AG09309 (cell line): Measurements from ENCODE around the gene STK32C.

ENCODE experiments used
- DNase-seq: peaks from one replicate; pipeline ENCODE4 v3.0.0-alpha.2; 2010; ENCODE audit warnings: low read depth
- H3K4me3 ChIP-seq: 2 replicates; pipeline ENCODE4 v1.5.1; 2011; ENCODE audit warnings: mild to moderate bottlenecking, low read depth, low read length, moderate library complexity; ENCODE audit not compliant: control insufficient read depth
- CTCF ChIP-seq: IDR thresholded peaks from 2 replicates; pipeline ENCODE4 v1.5.1; 2011; ENCODE audit warnings: mild to moderate bottlenecking, low read depth, low read length, inconsistent platforms; ENCODE audit not compliant: insufficient read depth, control insufficient read depth; ENCODE audit errors: missing control alignments

Gene STK32C

DNA sequence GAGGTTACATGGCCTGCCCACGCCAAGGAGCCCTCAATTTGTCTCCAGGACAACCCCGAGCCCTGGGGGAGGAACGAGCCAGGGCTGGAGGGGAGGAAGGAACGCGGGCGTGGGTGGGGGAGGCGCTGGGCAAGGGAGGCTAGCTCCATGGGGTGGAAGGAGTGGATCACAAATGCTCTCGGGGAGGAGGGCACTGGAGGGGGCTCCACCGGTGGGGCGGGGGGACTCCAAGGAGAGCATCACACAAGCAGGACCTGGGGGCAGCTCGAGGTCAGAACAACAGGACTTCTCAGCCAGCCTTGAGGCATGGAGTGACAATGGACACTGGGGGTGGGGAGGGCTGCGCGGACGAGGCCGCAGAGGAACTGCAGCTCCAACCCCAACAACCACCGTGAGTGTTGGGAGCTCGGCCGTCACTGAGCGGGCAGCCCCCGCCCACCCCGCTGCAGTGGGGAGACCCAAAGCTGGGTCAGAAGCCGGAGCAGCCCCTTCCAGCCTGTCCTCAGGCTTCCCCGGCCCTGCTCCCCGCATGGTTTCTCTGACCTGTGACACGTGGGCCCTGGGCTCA, 41.1 kb downstream of the STK32C start:
- no peak for DNase-seq
- no peak overlapping the region for H3K4me3 ChIP-seq
- no peak for TF ChIP-seq CTCF

DNA sequence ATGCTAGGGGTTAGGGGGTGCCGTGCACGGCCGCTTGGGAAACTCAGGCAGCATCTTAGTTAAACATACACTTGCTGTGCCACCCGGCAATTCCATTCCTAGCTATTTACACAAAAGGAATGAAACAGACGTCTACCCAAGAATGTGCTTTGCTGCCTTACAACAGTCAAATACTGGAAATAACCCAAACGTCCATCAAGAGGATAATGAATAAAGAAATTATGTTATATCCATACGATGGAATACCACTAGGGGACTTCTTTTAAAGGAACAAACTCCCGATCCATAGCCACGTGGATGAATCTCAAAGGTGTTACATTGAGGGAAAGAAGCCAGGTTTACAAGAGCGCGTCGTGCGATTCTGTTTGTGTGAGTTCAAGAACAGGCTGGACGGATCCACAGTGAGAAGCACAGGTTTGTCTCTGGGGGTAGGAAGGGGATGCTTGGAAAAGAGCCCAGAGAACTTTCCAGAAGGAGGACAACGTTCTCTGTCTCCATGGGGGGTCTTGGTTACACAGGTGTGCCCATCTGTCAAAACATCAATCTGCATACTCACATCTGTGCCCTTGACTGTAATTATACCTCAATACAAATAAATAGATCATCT, 41.8 kb downstream of the STK32C start:
- DNase-seq = no peak
- H3K4me3 ChIP-seq = no peak overlapping the region
- TF ChIP-seq CTCF = no peak

GRCh38 chr10:132264966-132265889, 42.5 kb downstream of the STK32C start:
- no peak overlapping the region for H3K4me3 ChIP-seq
- no peak for DNase-seq
- no peak for TF ChIP-seq CTCF

GRCh38 chr10:132264306-132264950, 43.3 kb downstream of the STK32C start:
- TF ChIP-seq CTCF = no peak
- no peak overlapping the region for H3K4me3 ChIP-seq
- no peak for DNase-seq

GRCh38 chr10:132263866-132264265, 43.9 kb downstream of the STK32C start:
- DNase-seq = no peak
- no peak overlapping the region for H3K4me3 ChIP-seq
- TF ChIP-seq CTCF = no peak

GRCh38 chr10:132259702-132260482, 47.9 kb downstream of the STK32C start:
- no peak for TF ChIP-seq CTCF
- DNase-seq = no peak
- no peak overlapping the region for H3K4me3 ChIP-seq
